ENCODE measurements around the gene DNAJA4.

Gene DNAJA4

GRCh38 chr15:78292219-78292618 lies 27.9 kb downstream of the DNAJA4 start:
- no peak for DNase-seq (ENCODE audit: extremely low read depth, low read depth)
- TF ChIP-seq CTCF (IDR thresholded peaks at IDR 0.05; ENCODE audit: low read depth, low read length): no peak

- TF ChIP-seq CTCF (IDR thresholded peaks at IDR 0.05; ENCODE audit: low read depth, low read length): no peak
- peak; percentile 73 for DNase-seq (ENCODE audit: extremely low read depth, low read depth)
Measured at GRCh38 chr15:78299101-78299930, 35.0 kb downstream of the DNAJA4 start, which contains the start of gene SKIC8. TSS of gene SKIC8 (minus strand) at chr15:78299609. CDS start at chr15:78295686, 3,923 bp downstream.

GRCh38 chr15:78301326-78301725 lies 37.0 kb downstream of the DNAJA4 start:
- no peak for TF ChIP-seq CTCF (IDR thresholded peaks at IDR 0.05; ENCODE audit: low read depth, low read length)
- DNase-seq (ENCODE audit: extremely low read depth, low read depth): no peak

- no peak for TF ChIP-seq CTCF (IDR thresholded peaks at IDR 0.05; ENCODE audit: low read depth, low read length)
- no peak for DNase-seq (ENCODE audit: extremely low read depth, low read depth)
Measured at GRCh38 chr15:78301828-78302227, 37.5 kb downstream of the DNAJA4 start.

- peak; percentile 54 for DNase-seq (ENCODE audit: extremely low read depth, low read depth)
Measured at GRCh38 chr15:78302579-78303312, 38.4 kb downstream of the DNAJA4 start.

GRCh38 chr15:78304216-78305066 lies 40.1 kb downstream of the DNAJA4 start:
- no peak for DNase-seq (ENCODE audit: extremely low read depth, low read depth)
- TF ChIP-seq CTCF (IDR thresholded peaks at IDR 0.05; ENCODE audit: low read depth, low read length): no peak

More at GRCh38 chr15:78302579-78303312, 38.4 kb downstream of the DNAJA4 start:
- no peak for TF ChIP-seq CTCF (IDR thresholded peaks at IDR 0.05; ENCODE audit: low read depth, low read length)

Data from AG09319 (cell line).